ENCODE data around the gene BDKRB1. TPM values are rescaled to one million over a fixed set of nuclear protein-coding genes. Genes with fewer than 3 reads are reported as not detected.

The BDKRB1 gene
- total RNA-seq, 1 donor from 2014 or later, result not detected

- Mint-ChIP-seq H3K4me3 (no peak overlapping the region), H3K4me1 (peaks cover 6% of the 10 kb centered on the region), H3K36me3 (ENCODE audit: low read depth) (peaks cover 2% of the 10 kb centered on the region), H3K9me3 (peaks cover 4% of the 10 kb centered on the region), H3K27ac (ENCODE audit: unreplicated experiment) (no peak overlapping the region), H3K27me3 (ENCODE audit: low read depth) (no peaks in the 10 kb centered on the region)
- TF ChIP-seq CTCF (conservative IDR thresholded peaks at IDR 0.05), result no peak
- no peak for DNase-seq (ENCODE audit: low read depth, low spot score)
Measured at GRCh38 chr14:96273629-96274028, 17.6 kb downstream of the BDKRB1 start.

GRCh38 chr14:96274122-96274521, 18.1 kb downstream of the BDKRB1 start:
- Mint-ChIP-seq H3K9me3 (peaks cover 4% of the 10 kb centered on the region), H3K4me1 (peaks cover 6% of the 10 kb centered on the region), H3K27me3 (ENCODE audit: low read depth) (no peaks in the 10 kb centered on the region), H3K27ac (ENCODE audit: unreplicated experiment) (no peak overlapping the region), H3K36me3 (ENCODE audit: low read depth) (peaks cover 2% of the 10 kb centered on the region), H3K4me3 (no peak overlapping the region)
- no peak for TF ChIP-seq CTCF (conservative IDR thresholded peaks at IDR 0.05)
- DNase-seq (ENCODE audit: low read depth, low spot score), result no peak

- Mint-ChIP-seq H3K4me3 (no peak overlapping the region), H3K36me3 (ENCODE audit: low read depth) (peaks cover 5% of the 10 kb centered on the region), H3K9me3 (peaks cover 4% of the 10 kb centered on the region), H3K4me1 (peaks cover 6% of the 10 kb centered on the region), H3K27me3 (ENCODE audit: low read depth) (no peaks in the 10 kb centered on the region), H3K27ac (ENCODE audit: unreplicated experiment) (no peak overlapping the region)
- no peak for DNase-seq (ENCODE audit: low read depth, low spot score)
- no peak for TF ChIP-seq CTCF (conservative IDR thresholded peaks at IDR 0.05)
Measured at GRCh38 chr14:96274543-96274942, 18.5 kb downstream of the BDKRB1 start.

- H3K4me3 Mint-ChIP-seq, result no peak overlapping the region
- H3K9me3 Mint-ChIP-seq, result peaks cover 4% of the 10 kb centered on the region
Measured at GRCh38 chr14:96275177-96276112, 19.4 kb downstream of the BDKRB1 start.

GRCh38 chr14:96277890-96278289, 21.9 kb downstream of the BDKRB1 start:
- no peak overlapping the region for H3K27ac Mint-ChIP-seq (ENCODE audit: unreplicated experiment)
- no peaks in the 10 kb centered on the region for H3K9me3 Mint-ChIP-seq
- H3K36me3 Mint-ChIP-seq (ENCODE audit: low read depth), result peaks cover 5% of the 10 kb centered on the region
- DNase-seq (ENCODE audit: low read depth, low spot score), result no peak
- no peak for TF ChIP-seq CTCF (conservative IDR thresholded peaks at IDR 0.05)
- no peak overlapping the region for H3K4me3 Mint-ChIP-seq
- no peaks in the 10 kb centered on the region for H3K27me3 Mint-ChIP-seq (ENCODE audit: low read depth)
- peaks cover 22% of the 10 kb centered on the region for H3K4me1 Mint-ChIP-seq

More at GRCh38 chr14:96275177-96276112, 19.4 kb downstream of the BDKRB1 start:
- Mint-ChIP-seq H3K27me3 (ENCODE audit: low read depth) (no peaks in the 10 kb centered on the region), H3K36me3 (ENCODE audit: low read depth) (peaks cover 5% of the 10 kb centered on the region), H3K4me1 (peaks cover 6% of the 10 kb centered on the region), H3K27ac (ENCODE audit: unreplicated experiment) (no peak overlapping the region)
- TF ChIP-seq CTCF (conservative IDR thresholded peaks at IDR 0.05), result peak; percentile 97
- DNase-seq (ENCODE audit: low read depth, low spot score), result peak; percentile 84
